ENCODE data around the gene COLGALT1.

DNA sequence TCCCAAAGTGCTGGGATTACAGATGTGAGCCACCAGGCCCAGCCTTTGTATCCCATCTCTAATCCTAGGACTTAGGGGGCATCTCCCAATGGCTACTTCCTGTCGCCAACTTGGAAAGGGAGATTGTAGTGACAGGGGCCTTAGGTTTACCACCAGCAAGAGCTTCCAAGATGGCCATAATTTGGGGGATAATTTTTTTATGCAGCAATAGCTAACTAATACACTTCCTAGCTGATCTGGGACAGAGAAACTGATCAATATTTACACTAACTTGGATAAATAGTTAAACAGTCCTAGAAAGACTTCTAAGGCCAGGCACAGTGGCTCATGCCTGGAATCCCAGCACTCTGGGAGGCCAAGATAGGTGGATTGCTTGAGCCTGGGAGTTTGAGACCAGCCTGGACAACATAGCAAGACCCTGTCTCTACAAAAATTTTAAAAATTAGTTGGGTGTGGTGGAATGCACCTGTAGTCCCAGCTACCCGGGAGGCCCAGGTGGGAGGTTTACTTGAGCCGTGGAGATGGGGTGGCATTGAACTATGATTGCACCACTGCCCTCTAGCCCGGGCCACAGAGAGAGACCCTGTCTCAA, 5.3 kb upstream of the COLGALT1 start:
- no peak for TF ChIP-seq RAD21 (IDR thresholded peaks at IDR 0.05; ENCODE audit: insufficient read depth, low read depth, low read length)
- TF ChIP-seq ETV6 (conservative IDR thresholded peaks at IDR 0.05 in 1 of 2, IDR thresholded peaks at IDR 0.05 in 1 of 2; ENCODE audit: borderline replicate concordance in 1 of 2, low read depth in 1 of 2) = no peak

All from GM12878 (cell line).